Measurements from ENCODE around the gene GDNF.

- TF ChIP-seq EZH2 (IDR thresholded peaks at IDR 0.05; ENCODE audit: low read depth, unreplicated experiment) (no peak), REST (IDR thresholded peaks at IDR 0.05; ENCODE audit: unreplicated experiment) (no peak), CTCF (conservative IDR thresholded peaks at IDR 0.05; ENCODE audit: low read depth in 2 of 2) (no peak), EZH2phosphoT487 (IDR thresholded peaks at IDR 0.05; ENCODE audit: unreplicated experiment) (no peak), ETS1 (IDR thresholded peaks at IDR 0.05) (no peak), POLR2AphosphoS5 (IDR thresholded peaks at IDR 0.05; ENCODE audit: low read depth) (no peak)
These were observed 35.4 kb upstream of the GDNF start for GRCh38 chr5:37875051-37875787.
